Smooth muscle cell (in vitro differentiated cells): ENCODE data around the gene KCP. TPM values are rescaled to one million over a fixed set of nuclear protein-coding genes. Genes with fewer than 3 reads are reported as not detected.

Experiments used
- DNase-seq: peaks from one replicate; lab custom pipeline; 2025; ENCODE audit not compliant: unreplicated experiment; lab: John Stamatoyannopoulos, UW
- H2AFZ ChIP-seq: fragments of 200-600 bp; sonication (generic); 2 replicates; pipeline ENCODE4 v1.6.0; 2016; ENCODE audit warnings: antibody characterized with exemption, low read depth, mild to moderate bottlenecking
- H3F3A ChIP-seq: fragments of 200-600 bp; sonication (generic); 2 replicates; pipeline ENCODE4 v1.6.0; 2017; ENCODE audit warnings: antibody characterized with exemption, low read depth
- H3K27ac ChIP-seq: fragments of 200-600 bp; sonication (generic); 2 replicates; pipeline ENCODE4 v1.5.1; 2016; ENCODE audit warnings: low read depth, mild to moderate bottlenecking
- H3K27me3 ChIP-seq: fragments of 200-600 bp; sonication (generic); 2 replicates; pipeline ENCODE4 v1.6.1; 2016; ENCODE audit warnings: low read depth, mild to moderate bottlenecking
- H3K36me3 ChIP-seq: fragments of 200-600 bp; sonication (generic); 2 replicates; pipeline ENCODE4 v1.5.1; 2016; ENCODE audit warnings: low read depth
- H3K4me1 ChIP-seq: fragments of 200-600 bp; sonication (generic); 2 replicates; pipeline ENCODE4 v1.5.1; 2016; ENCODE audit warnings: low read depth
- H3K4me2 ChIP-seq: fragments of 200-600 bp; sonication (generic); 2 replicates; pipeline ENCODE4 v1.6.0; 2016; ENCODE audit warnings: mild to moderate bottlenecking
- H3K4me3 ChIP-seq: fragments of 200-600 bp; sonication (generic); 2 replicates; pipeline ENCODE4 v1.5.1; 2016; ENCODE audit warnings: mild to moderate bottlenecking
- H3K79me2 ChIP-seq: fragments of 200-600 bp; sonication (generic); 2 replicates; pipeline ENCODE4 v1.6.0; 2016; ENCODE audit warnings: low read depth, mild to moderate bottlenecking
- H3K9ac ChIP-seq: fragments of 200-600 bp; sonication (generic); 2 replicates; pipeline ENCODE4 v1.6.0; 2016; ENCODE audit warnings: low read depth
- H3K9me3 ChIP-seq: fragments of 200-600 bp; sonication (generic); replicated peaks from 2 replicates; pipeline ENCODE4 v1.5.1; 2016; ENCODE audit warnings: low read depth
- H4K20me1 ChIP-seq: fragments of 200-600 bp; sonication (generic); 2 replicates; pipeline ENCODE4 v1.6.0; 2016; ENCODE audit warnings: low read depth
- WGBS: methylation state at CpG from one replicate; pipeline ENCODE4 v1.1.7; 2016; ENCODE audit warnings: low lambda C conversion rate; 5-methylcytosine and 5-hydroxymethylcytosine counted together
- polyA plus RNA-seq: library from polyadenylated mRNA; unstranded; fragments of >200 nt; fragmentation: Nextera tagmentation; extraction: Ambion mirVana; gene quantifications from 2 replicates; pipeline ENCODE4 v1.2.1, GENCODE V29; 2016
- total RNA-seq: library from RNA; depleted of rRNA; stranded (reverse); fragments of >200 nt; gene quantifications from 2 replicates; pipeline ENCODE4 v1.2.3, GENCODE V29; 2014
- TF ChIP-seq, protein P1 (sequence below): fragments of 200-600 bp; sonication (generic); IDR thresholded peaks from 2 replicates; pipeline ENCODE4 v1.5.1; 2017; ENCODE audit warnings: borderline replicate concordance, mild to moderate bottlenecking, antibody characterized with exemption; ENCODE audit not compliant: insufficient read depth, poor library complexity, severe bottlenecking

The KCP gene
- total and polyA plus RNA-seq, 2 experiments from 2014 or later, result 0.99 to 4.5 TPM

DNA sequence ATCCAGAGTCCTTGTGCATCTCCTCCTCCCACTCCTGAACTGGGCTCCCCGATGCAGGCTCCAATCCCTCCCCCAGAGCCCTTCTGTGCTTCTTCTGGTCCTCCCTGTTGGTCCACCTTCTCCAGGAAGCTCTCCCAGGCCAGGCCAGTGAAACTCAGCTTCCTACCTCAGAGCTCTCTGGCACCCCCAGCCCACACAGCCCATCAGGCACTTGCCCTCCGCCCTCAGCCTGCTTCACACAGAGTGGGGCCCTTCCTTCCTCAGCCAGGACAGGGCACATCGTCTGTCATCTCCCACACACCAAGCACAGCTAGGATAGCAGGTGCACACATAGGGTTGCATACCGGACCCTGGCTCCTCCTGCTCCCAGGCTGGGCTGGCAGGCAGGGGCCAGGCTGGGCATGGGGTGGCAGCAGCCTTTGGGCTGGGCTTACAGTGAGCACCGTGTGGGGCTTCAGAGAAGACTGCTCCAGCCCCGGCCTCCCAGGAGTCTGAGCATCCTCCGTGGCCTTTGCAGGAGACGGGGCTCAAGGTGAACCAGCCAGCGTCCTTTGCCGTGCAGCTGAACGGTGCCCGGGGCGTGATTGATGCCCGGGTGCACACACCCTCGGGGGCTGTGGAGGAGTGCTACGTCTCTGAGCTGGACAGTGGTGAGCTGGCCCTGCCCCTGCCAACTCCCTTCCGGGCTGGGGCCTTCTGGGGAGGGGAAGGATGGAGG lies 54.3 kb downstream of the KCP start:
- H3K4me3 ChIP-seq, result no peak overlapping the region
- H3F3A ChIP-seq, result peaks cover 13% of the 10 kb centered on the region
- H4K20me1 ChIP-seq, result no peaks in the 10 kb centered on the region
- H3K4me2 ChIP-seq, result no peak overlapping the region
- no peaks in the 10 kb centered on the region for H3K79me2 ChIP-seq
- H3K4me1 ChIP-seq, result no peaks in the 10 kb centered on the region
- peaks cover 6% of the 10 kb centered on the region for H3K36me3 ChIP-seq
- H3K27me3 ChIP-seq, result no peaks in the 10 kb centered on the region
- 96% methylated on average over 17 of the region's 17 CpGs for WGBS
- H3K9ac ChIP-seq, result no peak overlapping the region
- H2AFZ ChIP-seq, result no peak overlapping the region
- H3K9me3 ChIP-seq, result no peaks in the 10 kb centered on the region
- no peak overlapping the region for H3K27ac ChIP-seq
- TF ChIP-seq, protein P1, sequence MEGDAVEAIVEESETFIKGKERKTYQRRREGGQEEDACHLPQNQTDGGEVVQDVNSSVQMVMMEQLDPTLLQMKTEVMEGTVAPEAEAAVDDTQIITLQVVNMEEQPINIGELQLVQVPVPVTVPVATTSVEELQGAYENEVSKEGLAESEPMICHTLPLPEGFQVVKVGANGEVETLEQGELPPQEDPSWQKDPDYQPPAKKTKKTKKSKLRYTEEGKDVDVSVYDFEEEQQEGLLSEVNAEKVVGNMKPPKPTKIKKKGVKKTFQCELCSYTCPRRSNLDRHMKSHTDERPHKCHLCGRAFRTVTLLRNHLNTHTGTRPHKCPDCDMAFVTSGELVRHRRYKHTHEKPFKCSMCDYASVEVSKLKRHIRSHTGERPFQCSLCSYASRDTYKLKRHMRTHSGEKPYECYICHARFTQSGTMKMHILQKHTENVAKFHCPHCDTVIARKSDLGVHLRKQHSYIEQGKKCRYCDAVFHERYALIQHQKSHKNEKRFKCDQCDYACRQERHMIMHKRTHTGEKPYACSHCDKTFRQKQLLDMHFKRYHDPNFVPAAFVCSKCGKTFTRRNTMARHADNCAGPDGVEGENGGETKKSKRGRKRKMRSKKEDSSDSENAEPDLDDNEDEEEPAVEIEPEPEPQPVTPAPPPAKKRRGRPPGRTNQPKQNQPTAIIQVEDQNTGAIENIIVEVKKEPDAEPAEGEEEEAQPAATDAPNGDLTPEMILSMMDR, result no peak
- DNase-seq, result no peak

DNA sequence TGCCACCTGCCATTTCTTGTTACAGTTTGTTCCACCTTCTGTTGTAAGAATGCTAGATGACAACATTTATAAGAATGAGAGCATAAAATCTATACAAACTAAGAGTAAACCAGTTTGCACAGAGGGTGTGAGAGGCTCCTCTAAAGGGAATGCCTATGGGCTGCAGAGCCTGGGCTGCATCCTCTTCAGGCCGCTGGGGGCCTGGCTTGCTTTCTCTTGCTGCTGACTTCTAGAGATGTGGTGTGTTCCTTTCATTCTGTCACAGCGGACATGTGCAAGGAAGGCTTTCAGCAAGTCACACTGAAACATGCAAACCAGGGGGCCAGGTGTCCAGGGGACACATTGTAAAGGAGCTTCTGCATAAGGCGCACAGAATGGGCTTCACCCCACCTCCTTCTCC lies 55.0 kb downstream of the KCP start:
- no peak overlapping the region for H3K4me2 ChIP-seq
- no peaks in the 10 kb centered on the region for H3K4me1 ChIP-seq
- H2AFZ ChIP-seq, result no peak overlapping the region
- no peaks in the 10 kb centered on the region for H4K20me1 ChIP-seq
- DNase-seq, result no peak
- TF ChIP-seq, protein P1, result no peak
- H3K79me2 ChIP-seq, result no peaks in the 10 kb centered on the region
- no peak overlapping the region for H3K4me3 ChIP-seq
- no peaks in the 10 kb centered on the region for H3K9me3 ChIP-seq
- H3K27me3 ChIP-seq, result no peaks in the 10 kb centered on the region
- no peak overlapping the region for H3K9ac ChIP-seq
- peaks cover 7% of the 10 kb centered on the region for H3K36me3 ChIP-seq
- H3F3A ChIP-seq, result peaks cover 13% of the 10 kb centered on the region
- WGBS, result 98% methylated on average over 3 of the region's 3 CpGs
- H3K27ac ChIP-seq, result no peak overlapping the region

DNA sequence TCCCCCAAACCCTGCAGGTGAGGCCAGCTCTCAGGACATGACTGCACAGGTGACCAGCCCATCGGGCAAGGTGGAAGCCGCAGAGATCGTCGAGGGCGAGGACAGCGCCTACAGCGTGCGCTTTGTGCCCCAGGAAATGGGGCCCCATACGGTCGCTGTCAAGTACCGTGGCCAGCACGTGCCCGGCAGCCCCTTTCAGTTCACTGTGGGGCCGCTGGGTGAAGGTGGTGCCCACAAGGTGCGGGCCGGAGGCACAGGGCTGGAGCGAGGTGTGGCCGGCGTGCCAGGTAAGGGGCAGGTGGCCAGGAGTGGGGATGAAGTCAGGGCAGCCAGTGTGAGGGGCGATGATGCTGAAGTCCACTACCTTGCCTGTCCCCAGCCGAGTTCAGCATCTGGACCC lies 56.1 kb downstream of the KCP start:
- H3K9me3 ChIP-seq, result no peaks in the 10 kb centered on the region
- H2AFZ ChIP-seq, result no peak overlapping the region
- H3F3A ChIP-seq, result peaks cover 2% of the 10 kb centered on the region
- H4K20me1 ChIP-seq, result no peaks in the 10 kb centered on the region
- DNase-seq, result no peak
- no peak overlapping the region for H3K9ac ChIP-seq
- H3K4me1 ChIP-seq, result no peaks in the 10 kb centered on the region
- H3K27me3 ChIP-seq, result no peaks in the 10 kb centered on the region
- no peak overlapping the region for H3K4me2 ChIP-seq
- WGBS, result 98% methylated on average over 21 of the region's 21 CpGs
- no peak overlapping the region for H3K4me3 ChIP-seq
- H3K36me3 ChIP-seq, result peaks cover 11% of the 10 kb centered on the region
- no peak overlapping the region for H3K27ac ChIP-seq
- H3K79me2 ChIP-seq, result no peaks in the 10 kb centered on the region
- TF ChIP-seq, protein P1, result no peak

DNA sequence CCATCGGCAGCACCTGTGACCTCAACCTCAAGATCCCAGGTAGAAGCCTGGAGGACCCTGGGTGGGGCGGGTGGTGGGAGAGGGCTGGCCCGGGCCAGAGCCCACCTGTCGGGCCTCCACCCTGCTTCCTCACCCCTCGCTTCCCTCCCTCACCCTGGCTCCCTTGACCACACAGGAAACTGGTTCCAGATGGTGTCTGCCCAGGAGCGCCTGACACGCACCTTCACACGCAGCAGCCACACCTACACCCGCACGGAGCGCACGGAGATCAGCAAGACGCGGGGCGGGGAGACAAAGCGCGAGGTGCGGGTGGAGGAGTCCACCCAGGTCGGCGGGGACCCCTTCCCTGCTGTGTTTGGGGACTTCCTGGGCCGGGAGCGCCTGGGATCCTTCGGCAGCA lies 56.7 kb downstream of the KCP start:
- no peaks in the 10 kb centered on the region for H3K27me3 ChIP-seq
- H3K79me2 ChIP-seq, result no peaks in the 10 kb centered on the region
- H3F3A ChIP-seq, result no peaks in the 10 kb centered on the region
- WGBS, result 97% methylated on average over 23 of the region's 23 CpGs
- no peak overlapping the region for H2AFZ ChIP-seq
- H3K9me3 ChIP-seq, result no peaks in the 10 kb centered on the region
- no peaks in the 10 kb centered on the region for H3K4me1 ChIP-seq
- H3K9ac ChIP-seq, result no peak overlapping the region
- H3K4me2 ChIP-seq, result no peak overlapping the region
- no peak for DNase-seq
- TF ChIP-seq, protein P1, result no peak
- H3K36me3 ChIP-seq, result peaks cover 11% of the 10 kb centered on the region
- H4K20me1 ChIP-seq, result no peaks in the 10 kb centered on the region
- no peak overlapping the region for H3K4me3 ChIP-seq
- no peak overlapping the region for H3K27ac ChIP-seq
